Measurements from ENCODE around the gene KLHL22. TPM values are rescaled to one million over a fixed set of nuclear protein-coding genes. Genes with fewer than 3 reads are reported as not detected.

Gene KLHL22
- total and polyA plus RNA-seq, 2 of the 13 experiments (the other 11 are each of a cell fraction or from before 2014, with no cell fraction given), result 10.9 to 14.8 TPM

- TF ChIP-seq PLSCR1 (CRISPR knock-in tag; IDR thresholded peaks at IDR 0.05; ENCODE audit: borderline replicate concordance) (no peak), GABPA (IDR thresholded peaks at IDR 0.05; ENCODE audit: low read depth, low read length) (no peak), GABPA (CRISPR knock-in tag; IDR thresholded peaks at IDR 0.05; ENCODE audit: low read depth) (peak; percentile 72), ZNF484 (CRISPR knock-in tag; IDR thresholded peaks at IDR 0.05; ENCODE audit: borderline replicate concordance, low read depth) (no peak), SMARCE1 (IDR thresholded peaks at IDR 0.05; ENCODE audit: borderline replicate concordance) (no peak), HDAC1 (CRISPR knock-in tag; IDR thresholded peaks at IDR 0.05) (peak; percentile 85), PAWR (CRISPR knock-in tag; IDR thresholded peaks at IDR 0.05; ENCODE audit: borderline replicate concordance) (no peak), FOXK1 (CRISPR knock-in tag; IDR thresholded peaks at IDR 0.05; ENCODE audit: borderline replicate concordance, low read depth) (0 out of 2 replicates have a peak, but pooled peaks have one; percentile 39), ZNF432 (CRISPR knock-in tag; IDR thresholded peaks at IDR 0.05; ENCODE audit: borderline replicate concordance) (no peak), ZNF724P (CRISPR knock-in tag; IDR thresholded peaks at IDR 0.05; ENCODE audit: borderline replicate concordance) (no peak; the same call in 1 of the 2 replicates), ZNF414 (CRISPR knock-in tag; IDR thresholded peaks at IDR 0.05) (peak; percentile 80; the same call in 1 of the 2 replicates), RBFOX2 (IDR thresholded peaks at IDR 0.05; ENCODE audit: low read depth, low read length) (peak; percentile 87), EED (CRISPR knock-in tag; IDR thresholded peaks at IDR 0.05) (no peak), NFE2L2 (IDR thresholded peaks at IDR 0.05; ENCODE audit: low read length) (no peak), ZNF598 (CRISPR knock-in tag; IDR thresholded peaks at IDR 0.05; ENCODE audit: borderline replicate concordance) (peak; percentile 41; the same call in 1 of the 2 replicates), ATF7 (IDR thresholded peaks at IDR 0.05) (no peak), ATF7 (CRISPR knock-in tag; IDR thresholded peaks at IDR 0.05) (no peak), NFAT5 (CRISPR knock-in tag; IDR thresholded peaks at IDR 0.05) (0 out of 2 replicates have a peak, but pooled peaks have one; percentile 54), ONECUT2 (CRISPR knock-in tag; IDR thresholded peaks at IDR 0.05) (no peak), CCDC6 (CRISPR knock-in tag; IDR thresholded peaks at IDR 0.05) (peak; percentile 71; the same call in 1 of the 2 replicates), GTF2F1 (IDR thresholded peaks at IDR 0.05; ENCODE audit: low read length) (no peak), ATF7-NPFF (CRISPR knock-in tag; IDR thresholded peaks at IDR 0.05; ENCODE audit: low read depth) (peak; percentile 78; the same call in 1 of the 2 replicates), NFYB (CRISPR knock-in tag; IDR thresholded peaks at IDR 0.05) (no peak; the same call in 1 of the 2 replicates)
These were observed 101.7 kb downstream of the KLHL22 start, which contains the start of gene ZNF74 (continued) for GRCh38 chr22:20393705-20394476.

Measured in HepG2 (cell line).